Endothelial cell (in vitro differentiated cells): ENCODE results near the gene XXYLT1. TPM values are rescaled to one million over a fixed set of nuclear protein-coding genes. Genes with fewer than 3 reads are reported as not detected.

Source experiments
- DNase-seq: peaks from one replicate; pipeline ENCODE4 v3.0.0; 2021; ENCODE audit warnings: low spot score
- H3K27ac Mint-ChIP-seq: one replicate; pipeline ENCODE4 v1.8.0; 2021; ENCODE audit warnings: mixed read lengths, inconsistent platforms; ENCODE audit not compliant: unreplicated experiment
- H3K27me3 Mint-ChIP-seq: one replicate; pipeline ENCODE4 v1.8.0; 2021; ENCODE audit warnings: mild to moderate bottlenecking, moderate library complexity, mixed read lengths, inconsistent platforms; ENCODE audit not compliant: unreplicated experiment
- H3K36me3 Mint-ChIP-seq: one replicate; pipeline ENCODE4 v1.8.0; 2021; ENCODE audit warnings: mild to moderate bottlenecking, low read depth, mixed read lengths, inconsistent platforms; ENCODE audit not compliant: unreplicated experiment
- H3K4me1 Mint-ChIP-seq: one replicate; pipeline ENCODE4 v1.8.0; 2021; ENCODE audit warnings: mild to moderate bottlenecking, mixed read lengths, inconsistent platforms; ENCODE audit not compliant: unreplicated experiment
- H3K4me3 Mint-ChIP-seq: one replicate; pipeline ENCODE4 v1.8.0; 2021; ENCODE audit warnings: mild to moderate bottlenecking, mixed read lengths, inconsistent platforms; ENCODE audit not compliant: unreplicated experiment
- H3K9me3 Mint-ChIP-seq: one replicate; pipeline ENCODE4 v1.8.0; 2021; ENCODE audit warnings: mixed read lengths, inconsistent platforms; ENCODE audit not compliant: unreplicated experiment
- total RNA-seq: library from RNA; stranded (reverse); fragmentation: NEBNext Ultra II Directional; extraction: Animal tissue kit (Norgen Biotek cat#: 25700); gene quantifications from one replicate; pipeline ENCODE4 v1.2.1, GENCODE V29; 2021; ENCODE audit not compliant: unreplicated experiment
- TF ChIP-seq, protein P1 (sequence below): fragments of 200-600 bp; sonication (generic); IDR thresholded peaks from one replicate; pipeline ENCODE4 v1.5.0; 2021; ENCODE audit warnings: antibody characterized with exemption; ENCODE audit not compliant: unreplicated experiment

Gene XXYLT1
- total RNA-seq, 1 donor from 2014 or later = 25.0 TPM

GRCh38 chr3:195125646-195126045 is 145.3 kb downstream of the XXYLT1 start:
- Mint-ChIP-seq H3K4me3 (no peak overlapping the region), H3K27me3 (peaks cover 3% of the 10 kb centered on the region), H3K36me3 (peaks cover 3% of the 10 kb centered on the region), H3K9me3 (no peaks in the 10 kb centered on the region), H3K27ac (no peak overlapping the region), H3K4me1 (peaks cover 26% of the 10 kb centered on the region)
- no peak for DNase-seq
- TF ChIP-seq, protein P1, sequence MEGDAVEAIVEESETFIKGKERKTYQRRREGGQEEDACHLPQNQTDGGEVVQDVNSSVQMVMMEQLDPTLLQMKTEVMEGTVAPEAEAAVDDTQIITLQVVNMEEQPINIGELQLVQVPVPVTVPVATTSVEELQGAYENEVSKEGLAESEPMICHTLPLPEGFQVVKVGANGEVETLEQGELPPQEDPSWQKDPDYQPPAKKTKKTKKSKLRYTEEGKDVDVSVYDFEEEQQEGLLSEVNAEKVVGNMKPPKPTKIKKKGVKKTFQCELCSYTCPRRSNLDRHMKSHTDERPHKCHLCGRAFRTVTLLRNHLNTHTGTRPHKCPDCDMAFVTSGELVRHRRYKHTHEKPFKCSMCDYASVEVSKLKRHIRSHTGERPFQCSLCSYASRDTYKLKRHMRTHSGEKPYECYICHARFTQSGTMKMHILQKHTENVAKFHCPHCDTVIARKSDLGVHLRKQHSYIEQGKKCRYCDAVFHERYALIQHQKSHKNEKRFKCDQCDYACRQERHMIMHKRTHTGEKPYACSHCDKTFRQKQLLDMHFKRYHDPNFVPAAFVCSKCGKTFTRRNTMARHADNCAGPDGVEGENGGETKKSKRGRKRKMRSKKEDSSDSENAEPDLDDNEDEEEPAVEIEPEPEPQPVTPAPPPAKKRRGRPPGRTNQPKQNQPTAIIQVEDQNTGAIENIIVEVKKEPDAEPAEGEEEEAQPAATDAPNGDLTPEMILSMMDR = no peak

- no peak overlapping the region for H3K4me3 Mint-ChIP-seq
- H3K9me3 Mint-ChIP-seq = no peaks in the 10 kb centered on the region
- H3K36me3 Mint-ChIP-seq = peaks cover 3% of the 10 kb centered on the region
- H3K27ac Mint-ChIP-seq = no peak overlapping the region
- TF ChIP-seq, protein P1 = no peak
- H3K27me3 Mint-ChIP-seq = peaks cover 7% of the 10 kb centered on the region
- peaks cover 25% of the 10 kb centered on the region for H3K4me1 Mint-ChIP-seq
- DNase-seq = no peak
Observed at GRCh38 chr3:195124378-195124992, 146.5 kb downstream of the XXYLT1 start.

DNA sequence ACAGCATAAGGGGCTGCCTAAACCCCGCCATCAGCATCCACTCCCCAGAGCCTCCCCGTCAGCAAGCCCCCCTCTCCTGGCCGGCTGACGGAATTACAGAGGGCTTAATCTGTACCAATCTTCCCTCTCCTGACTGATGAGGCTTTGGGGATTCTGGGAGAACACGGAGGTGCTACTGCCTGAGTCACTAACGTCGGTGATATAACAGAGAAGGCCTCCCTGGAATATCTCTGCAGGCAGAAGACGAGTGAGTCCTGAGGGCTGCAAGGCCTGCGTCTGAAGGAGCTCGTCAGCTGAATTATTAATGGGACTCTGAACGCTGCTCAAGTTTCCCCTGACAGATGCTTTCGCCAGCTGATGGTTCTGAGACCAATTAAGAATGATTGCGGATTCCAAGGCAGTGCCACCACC is 147.7 kb downstream of the XXYLT1 start:
- Mint-ChIP-seq H3K27ac (no peak overlapping the region), H3K4me1 (peaks cover 32% of the 10 kb centered on the region), H3K4me3 (no peak overlapping the region), H3K27me3 (peaks cover 13% of the 10 kb centered on the region), H3K9me3 (no peaks in the 10 kb centered on the region), H3K36me3 (peaks cover 3% of the 10 kb centered on the region)
- no peak for DNase-seq
- TF ChIP-seq, protein P1 = peak; percentile 35

DNA sequence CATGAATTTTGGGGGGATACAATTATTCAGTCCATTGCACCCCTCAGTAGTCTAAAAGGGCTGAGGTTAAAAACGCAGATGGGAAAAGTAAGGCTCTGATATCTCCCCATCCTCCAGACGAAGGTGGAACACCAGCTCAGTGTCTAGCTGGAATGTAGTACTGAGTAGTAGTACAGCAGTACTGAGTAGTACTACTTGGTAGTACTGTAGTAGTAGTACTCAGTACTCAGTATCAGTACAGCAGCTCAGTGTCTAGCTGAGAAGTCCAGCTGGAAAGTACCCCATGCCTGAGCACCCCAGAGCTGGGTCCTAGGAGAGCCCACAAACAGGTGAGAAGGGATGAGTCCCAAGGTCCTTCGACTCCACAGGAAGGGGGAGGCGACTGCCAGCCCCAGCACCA is 148.7 kb downstream of the XXYLT1 start:
- no peak overlapping the region for H3K4me3 Mint-ChIP-seq
- H3K9me3 Mint-ChIP-seq = no peaks in the 10 kb centered on the region

DNA sequence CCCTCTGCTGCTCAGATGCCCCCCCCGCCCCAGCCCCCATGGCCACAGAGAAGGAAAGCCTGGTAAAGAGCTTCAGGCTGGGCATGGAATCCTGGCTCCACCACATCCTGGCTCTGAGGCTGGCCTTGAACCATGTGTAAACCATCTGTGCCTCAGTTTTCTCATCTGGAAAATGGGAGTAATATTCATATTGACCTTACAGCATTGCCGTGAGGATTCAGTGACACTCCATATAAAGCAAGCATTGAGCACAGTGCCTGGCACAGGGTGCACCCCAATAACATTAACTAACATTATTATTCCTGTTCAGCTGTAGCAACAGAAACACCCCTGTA is 150.7 kb downstream of the XXYLT1 start:
- TF ChIP-seq, protein P1 = no peak
- Mint-ChIP-seq H3K27ac (no peak overlapping the region), H3K4me1 (peaks cover 60% of the 10 kb centered on the region), H3K9me3 (no peaks in the 10 kb centered on the region), H3K27me3 (peaks cover 17% of the 10 kb centered on the region), H3K4me3 (no peak overlapping the region), H3K36me3 (peaks cover 3% of the 10 kb centered on the region)
- no peak for DNase-seq

More for the DNA sequence above, 148.7 kb downstream of the XXYLT1 start:
- Mint-ChIP-seq H3K27ac (no peak overlapping the region), H3K4me1 (peaks cover 42% of the 10 kb centered on the region), H3K27me3 (peaks cover 12% of the 10 kb centered on the region), H3K36me3 (peaks cover 3% of the 10 kb centered on the region)
- DNase-seq = no peak
- TF ChIP-seq, protein P1 = no peak
